Neural cell (in vitro differentiated cells): ENCODE measurements around the gene KCNJ16. TPM values are rescaled to one million over a fixed set of nuclear protein-coding genes. Genes with fewer than 3 reads are reported as not detected.

Experiments used
- H2AFZ ChIP-seq: fragments of 200-600, 300-800 bp; sonication (generic), shearing (Covaris generic); 2 replicates; pipeline ENCODE4 v1.6.0; 2014; ENCODE audit warnings: low read depth, mild to moderate bottlenecking, antibody characterized with exemption, low read length, moderate library complexity
- H3F3A ChIP-seq: fragments of 200-600 bp; shearing (Covaris generic); 2 replicates; pipeline ENCODE4 v1.6.1; 2016; ENCODE audit warnings: mild to moderate bottlenecking, moderate library complexity, mixed read lengths, antibody characterized with exemption, low read length; ENCODE audit not compliant: insufficient read depth, poor library complexity, severe bottlenecking
- H3K27ac ChIP-seq: fragments of 200-600, 300-800 bp; sonication (generic), shearing (Covaris generic); 2 replicates; pipeline ENCODE4 v1.5.1; 2014; ENCODE audit warnings: mild to moderate bottlenecking, low read length, moderate library complexity
- H3K27me3 ChIP-seq: fragments of 300-800, 200-600 bp; sonication (generic), shearing (Covaris generic); 2 replicates; pipeline ENCODE4 v1.6.0; 2014; ENCODE audit warnings: mild to moderate bottlenecking, low read depth, low read length, moderate library complexity; ENCODE audit not compliant: insufficient read depth
- H3K36me3 ChIP-seq: fragments of 300-800, 200-600 bp; sonication (generic), shearing (Covaris generic); 2 replicates; pipeline ENCODE4 v1.5.1; 2014; ENCODE audit warnings: mild to moderate bottlenecking, antibody characterized with exemption, low read length, moderate library complexity; ENCODE audit not compliant: insufficient read depth
- H3K4me2 ChIP-seq: fragments of 300-800, 200-600 bp; sonication (generic), shearing (Covaris generic); 2 replicates; pipeline ENCODE4 v1.6.0; 2014; ENCODE audit warnings: mild to moderate bottlenecking, low read length
- H3K4me3 ChIP-seq: fragments of 300-800, 200-600 bp; sonication (generic), shearing (Covaris generic); 2 replicates; pipeline ENCODE4 v1.5.1; 2014; ENCODE audit warnings: mild to moderate bottlenecking, low read length, moderate library complexity
- H3K79me2 ChIP-seq: fragments of 200-600 bp; shearing (Covaris generic); replicated peaks from 2 replicates; pipeline ENCODE4 v1.6.0; 2014; ENCODE audit warnings: mild to moderate bottlenecking, low read length, moderate library complexity; ENCODE audit not compliant: insufficient read depth
- H3K9ac ChIP-seq: fragments of 300-800, 200-600 bp; sonication (generic), shearing (Covaris generic); 2 replicates; pipeline ENCODE4 v1.6.1; 2016; ENCODE audit warnings: mild to moderate bottlenecking, low read length, mixed read lengths
- H3K9me2 ChIP-seq: fragments of 200-600 bp; shearing (Covaris generic); 2 replicates; pipeline ENCODE4 v1.6.1; 2016; ENCODE audit warnings: mild to moderate bottlenecking, low read length, mixed read lengths; ENCODE audit not compliant: insufficient read depth
- H3K9me3 ChIP-seq: fragments of 200-600, 300-800 bp; sonication (generic), shearing (Covaris generic); 2 replicates; pipeline ENCODE4 v1.6.1; 2016; ENCODE audit warnings: mild to moderate bottlenecking, mixed run types, low read length, moderate library complexity, mixed read lengths
- H4K20me1 ChIP-seq: fragments of 200-600 bp; shearing (Covaris generic); 2 replicates; pipeline ENCODE4 v1.6.1; 2016; ENCODE audit warnings: mild to moderate bottlenecking, mixed run types; ENCODE audit not compliant: insufficient read depth
- EP300 ChIP-seq: fragments of 450-650 bp; conservative IDR thresholded peaks from 2 replicates; pipeline ENCODE4 v1.6.1; 2014; ENCODE audit warnings: antibody characterized with exemption, mild to moderate bottlenecking, moderate library complexity; ENCODE audit not compliant: poor library complexity, severe bottlenecking
- MXI1 ChIP-seq: fragments of 450-650 bp; conservative IDR thresholded peaks from 2 replicates; pipeline ENCODE4 v1.6.1; 2014; ENCODE audit warnings: antibody characterized with exemption, mild to moderate bottlenecking; ENCODE audit not compliant: poor library complexity, severe bottlenecking
- POLR2AphosphoS5 ChIP-seq: IDR thresholded peaks from 2 replicates; pipeline ENCODE4 v1.6.1; 2012
- RAD21 ChIP-seq: fragments of 450-650 bp; conservative IDR thresholded peaks from 2 replicates; pipeline ENCODE4 v1.6.1; 2014; ENCODE audit warnings: antibody characterized with exemption, mild to moderate bottlenecking, moderate library complexity
- SMC3 ChIP-seq: fragments of 450-650 bp; conservative IDR thresholded peaks from 2 replicates; pipeline ENCODE4 v1.6.1; 2014; ENCODE audit warnings: antibody characterized with exemption, mild to moderate bottlenecking, moderate library complexity; ENCODE audit not compliant: poor library complexity
- TAF1 ChIP-seq: IDR thresholded peaks from 2 replicates; pipeline ENCODE4 v1.6.1; 2012; ENCODE audit warnings: low read depth
- polyA plus RNA-seq: library from polyadenylated mRNA; depleted of rRNA; stranded (reverse); fragments of >200 nt; gene quantifications from 2 replicates; pipeline ENCODE4 v1.2.3, GENCODE V29; 2014
- TF ChIP-seq, protein P1 (sequence below): fragments of 450-650 bp; IDR thresholded peaks from 2 replicates; pipeline ENCODE4 v1.5.1; 2014; ENCODE audit warnings: antibody characterized with exemption, mild to moderate bottlenecking, moderate library complexity; ENCODE audit not compliant: poor library complexity, severe bottlenecking
- TF ChIP-seq, protein P2 (sequence below): IDR thresholded peaks from 2 replicates; pipeline ENCODE4 v1.6.1; 2012; ENCODE audit warnings: borderline replicate concordance

KCNJ16 gene
- polyA plus RNA-seq, 1 donor from 2014 or later = 1.7 TPM

DNA sequence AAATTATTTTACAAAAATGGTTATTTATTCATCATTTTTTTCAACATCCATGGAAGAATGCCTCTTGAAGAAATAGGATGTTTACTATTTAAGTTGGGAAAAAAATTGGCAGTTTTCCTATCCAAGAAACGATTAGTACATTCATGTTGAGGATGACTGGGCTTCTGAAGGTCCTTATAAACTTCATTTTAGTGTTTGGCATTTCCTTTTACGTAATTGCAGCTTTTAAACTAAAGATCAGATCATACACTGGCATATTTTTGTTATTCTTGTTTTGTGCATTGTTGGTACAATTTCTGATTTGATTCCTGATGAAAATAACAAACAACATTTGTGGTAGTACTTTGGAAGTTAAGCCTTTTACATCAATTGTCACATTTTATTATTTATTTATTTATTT lies 11.5 kb downstream of the KCNJ16 start:
- Histone ChIP-seq H3K9me3 (no peaks in the 10 kb centered on the region), H3K79me2 (no peaks in the 10 kb centered on the region), H3K9me2 (no peaks in the 10 kb centered on the region), H3K9ac (no peak overlapping the region), H4K20me1 (no peaks in the 10 kb centered on the region), H3K27ac (no peak overlapping the region), H3K36me3 (no peaks in the 10 kb centered on the region), H3K27me3 (no peaks in the 10 kb centered on the region), H2AFZ (no peak overlapping the region), H3K4me2 (no peak overlapping the region), H3K4me3 (no peak overlapping the region), H3F3A (no peaks in the 10 kb centered on the region)
- TF ChIP-seq TAF1 (no peak), SMC3 (no peak), EP300 (no peak), MXI1 (no peak)

DNA sequence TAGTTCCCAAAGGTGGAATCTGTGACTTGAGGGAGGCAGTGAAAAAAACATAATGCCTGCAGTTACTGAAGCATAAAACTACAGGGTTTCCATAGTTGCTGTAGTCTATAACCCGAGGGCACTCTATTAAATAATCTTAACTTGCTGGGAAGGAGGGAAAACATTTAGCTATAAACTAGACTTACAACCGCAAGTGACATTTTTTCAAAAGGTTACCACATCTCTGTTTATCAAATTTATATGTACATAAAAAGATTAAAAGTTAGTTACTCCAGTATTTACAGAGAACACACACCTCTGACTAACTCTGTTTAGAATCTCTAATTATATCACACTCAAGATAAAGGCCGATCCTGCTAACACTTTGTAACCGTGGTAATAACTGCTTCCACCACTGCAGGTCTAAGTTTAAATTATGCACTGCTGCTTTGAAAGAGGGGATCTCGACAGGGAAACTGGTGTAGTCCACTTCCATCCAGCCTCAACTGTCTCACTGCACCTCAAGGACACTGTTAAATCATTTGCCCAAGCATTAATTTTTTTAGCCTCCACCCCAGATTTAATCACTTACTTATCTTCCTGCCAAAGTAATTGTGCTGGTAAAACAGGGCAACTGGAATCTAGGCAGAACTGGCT lies 14.6 kb downstream of the KCNJ16 start:
- Histone ChIP-seq H3K4me2 (no peak overlapping the region), H2AFZ (no peak overlapping the region), H3K36me3 (no peaks in the 10 kb centered on the region), H3K79me2 (no peaks in the 10 kb centered on the region), H3F3A (no peaks in the 10 kb centered on the region), H3K27me3 (no peaks in the 10 kb centered on the region), H4K20me1 (no peaks in the 10 kb centered on the region), H3K9me3 (no peaks in the 10 kb centered on the region), H3K9ac (no peak overlapping the region), H3K4me3 (no peak overlapping the region), H3K9me2 (no peaks in the 10 kb centered on the region), H3K27ac (no peak overlapping the region)
- TF ChIP-seq EP300 (no peak), POLR2AphosphoS5 (peak; percentile 26)

DNA sequence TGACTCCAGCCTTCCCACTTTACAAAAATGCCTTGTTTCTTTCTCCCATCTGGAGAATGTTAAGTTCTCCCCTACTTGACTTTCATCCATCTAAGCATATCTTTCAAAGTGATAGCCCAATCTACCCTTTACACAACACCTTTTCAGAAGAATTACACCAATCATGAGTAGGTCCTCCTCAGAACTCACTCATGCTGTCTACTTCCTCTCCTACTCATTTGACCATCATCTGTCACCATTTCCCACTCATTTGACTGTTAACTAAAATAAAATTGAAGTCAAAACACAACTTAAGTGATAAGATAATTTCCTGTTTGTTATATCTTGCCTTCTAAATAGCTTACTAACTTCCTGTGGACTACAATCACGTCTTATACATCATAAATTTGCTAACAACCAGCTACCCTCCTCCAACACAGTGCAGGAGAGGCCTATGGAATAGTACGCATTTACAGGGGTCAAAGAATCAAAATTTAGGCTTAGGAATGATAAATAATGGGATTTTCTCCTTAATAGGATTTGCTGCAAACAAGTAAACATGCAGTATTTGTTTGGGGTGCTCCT lies 16.1 kb downstream of the KCNJ16 start:
- Histone ChIP-seq H3K79me2 (no peaks in the 10 kb centered on the region), H3K36me3 (no peaks in the 10 kb centered on the region), H3K9me2 (no peaks in the 10 kb centered on the region), H3K9me3 (no peaks in the 10 kb centered on the region), H3F3A (no peaks in the 10 kb centered on the region), H3K9ac (no peak overlapping the region), H3K4me2 (no peak overlapping the region), H4K20me1 (no peaks in the 10 kb centered on the region), H3K27ac (no peak overlapping the region), H2AFZ (no peak overlapping the region), H3K4me3 (no peak overlapping the region), H3K27me3 (no peaks in the 10 kb centered on the region)
- TF ChIP-seq POLR2AphosphoS5 = no peak
- no peak for TF ChIP-seq MXI1
- TF ChIP-seq, protein P1, sequence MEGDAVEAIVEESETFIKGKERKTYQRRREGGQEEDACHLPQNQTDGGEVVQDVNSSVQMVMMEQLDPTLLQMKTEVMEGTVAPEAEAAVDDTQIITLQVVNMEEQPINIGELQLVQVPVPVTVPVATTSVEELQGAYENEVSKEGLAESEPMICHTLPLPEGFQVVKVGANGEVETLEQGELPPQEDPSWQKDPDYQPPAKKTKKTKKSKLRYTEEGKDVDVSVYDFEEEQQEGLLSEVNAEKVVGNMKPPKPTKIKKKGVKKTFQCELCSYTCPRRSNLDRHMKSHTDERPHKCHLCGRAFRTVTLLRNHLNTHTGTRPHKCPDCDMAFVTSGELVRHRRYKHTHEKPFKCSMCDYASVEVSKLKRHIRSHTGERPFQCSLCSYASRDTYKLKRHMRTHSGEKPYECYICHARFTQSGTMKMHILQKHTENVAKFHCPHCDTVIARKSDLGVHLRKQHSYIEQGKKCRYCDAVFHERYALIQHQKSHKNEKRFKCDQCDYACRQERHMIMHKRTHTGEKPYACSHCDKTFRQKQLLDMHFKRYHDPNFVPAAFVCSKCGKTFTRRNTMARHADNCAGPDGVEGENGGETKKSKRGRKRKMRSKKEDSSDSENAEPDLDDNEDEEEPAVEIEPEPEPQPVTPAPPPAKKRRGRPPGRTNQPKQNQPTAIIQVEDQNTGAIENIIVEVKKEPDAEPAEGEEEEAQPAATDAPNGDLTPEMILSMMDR = no peak
- TF ChIP-seq EP300 = no peak
- TF ChIP-seq, protein P2, sequence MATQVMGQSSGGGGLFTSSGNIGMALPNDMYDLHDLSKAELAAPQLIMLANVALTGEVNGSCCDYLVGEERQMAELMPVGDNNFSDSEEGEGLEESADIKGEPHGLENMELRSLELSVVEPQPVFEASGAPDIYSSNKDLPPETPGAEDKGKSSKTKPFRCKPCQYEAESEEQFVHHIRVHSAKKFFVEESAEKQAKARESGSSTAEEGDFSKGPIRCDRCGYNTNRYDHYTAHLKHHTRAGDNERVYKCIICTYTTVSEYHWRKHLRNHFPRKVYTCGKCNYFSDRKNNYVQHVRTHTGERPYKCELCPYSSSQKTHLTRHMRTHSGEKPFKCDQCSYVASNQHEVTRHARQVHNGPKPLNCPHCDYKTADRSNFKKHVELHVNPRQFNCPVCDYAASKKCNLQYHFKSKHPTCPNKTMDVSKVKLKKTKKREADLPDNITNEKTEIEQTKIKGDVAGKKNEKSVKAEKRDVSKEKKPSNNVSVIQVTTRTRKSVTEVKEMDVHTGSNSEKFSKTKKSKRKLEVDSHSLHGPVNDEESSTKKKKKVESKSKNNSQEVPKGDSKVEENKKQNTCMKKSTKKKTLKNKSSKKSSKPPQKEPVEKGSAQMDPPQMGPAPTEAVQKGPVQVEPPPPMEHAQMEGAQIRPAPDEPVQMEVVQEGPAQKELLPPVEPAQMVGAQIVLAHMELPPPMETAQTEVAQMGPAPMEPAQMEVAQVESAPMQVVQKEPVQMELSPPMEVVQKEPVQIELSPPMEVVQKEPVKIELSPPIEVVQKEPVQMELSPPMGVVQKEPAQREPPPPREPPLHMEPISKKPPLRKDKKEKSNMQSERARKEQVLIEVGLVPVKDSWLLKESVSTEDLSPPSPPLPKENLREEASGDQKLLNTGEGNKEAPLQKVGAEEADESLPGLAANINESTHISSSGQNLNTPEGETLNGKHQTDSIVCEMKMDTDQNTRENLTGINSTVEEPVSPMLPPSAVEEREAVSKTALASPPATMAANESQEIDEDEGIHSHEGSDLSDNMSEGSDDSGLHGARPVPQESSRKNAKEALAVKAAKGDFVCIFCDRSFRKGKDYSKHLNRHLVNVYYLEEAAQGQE = no peak
- TF ChIP-seq TAF1 = no peak
- no peak for TF ChIP-seq RAD21
